Measurements from ENCODE around the gene KIAA1671. TPM values are rescaled to one million over a fixed set of nuclear protein-coding genes. Genes with fewer than 3 reads are reported as not detected.

KIAA1671 gene
- total and polyA plus RNA-seq, 2 of the 4 experiments (the other 2 are of a cell fraction) = 0.02 TPM; not detected in 1

DNA sequence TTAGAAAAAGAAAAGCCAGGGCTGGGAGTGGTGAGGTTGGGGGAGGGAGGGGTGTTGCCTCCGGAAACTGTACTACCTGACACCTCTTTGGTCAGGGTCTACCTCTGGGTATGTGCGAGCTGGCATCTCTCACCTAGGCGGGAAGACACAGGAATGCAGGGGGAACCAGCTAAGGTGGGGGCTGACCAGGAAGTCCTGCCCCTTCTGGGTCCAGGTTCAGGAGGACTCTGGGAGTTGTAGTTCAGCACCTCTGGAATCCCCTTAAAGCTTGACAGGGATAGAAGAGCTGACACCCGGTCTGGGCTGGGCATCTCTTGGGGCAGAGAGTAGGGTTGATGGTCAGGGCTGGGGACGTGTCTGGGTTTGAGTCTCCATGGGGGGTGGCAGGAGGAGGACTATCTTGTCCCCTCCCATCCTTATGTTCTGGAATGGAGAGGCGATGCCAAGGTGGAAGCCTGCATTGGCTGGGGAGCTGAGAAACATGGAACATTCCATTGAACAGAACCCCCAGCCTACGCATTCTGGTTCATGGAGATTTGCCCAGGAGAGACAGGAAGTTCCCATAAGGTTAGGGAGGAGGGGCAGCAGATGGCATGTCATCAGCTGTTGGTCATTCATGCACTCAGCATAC, 2.1 kb upstream of the KIAA1671 start:
- no peak overlapping the region for H2BK20ac ChIP-seq (ENCODE audit: low read depth, low read length)
- H2AK5ac ChIP-seq (ENCODE audit: low read depth, low read length) = no peak overlapping the region
- intact Hi-C loops (cut with micrococcal nuclease) = no loop called here
- H3K27ac ChIP-seq (ENCODE audit: insufficient read depth, low read length) = no peak overlapping the region
- DNase-seq = peak; percentile 8
- no peaks in the 10 kb centered on the region for H4K20me1 ChIP-seq (ENCODE audit: insufficient read depth, low read length)
- no peak overlapping the region for H2AFZ ChIP-seq (replicated peaks; ENCODE audit: low read length, poor library complexity)
- no peak overlapping the region for H3K4me3 ChIP-seq (ENCODE audit: insufficient read depth, low read depth, low read length)
- H3K56ac ChIP-seq (ENCODE audit: extremely low read depth, insufficient read depth, low read length) = no peak overlapping the region
- H2AK9ac ChIP-seq (replicated peaks; ENCODE audit: low read depth, low read length, poor library complexity) = no peak overlapping the region
- H4K91ac ChIP-seq (ENCODE audit: insufficient read depth, low read depth, low read length) = no peak overlapping the region
- H3K9me1 ChIP-seq (ENCODE audit: insufficient read depth, low read length) = no peaks in the 10 kb centered on the region
- H3K27me3 ChIP-seq (ENCODE audit: control insufficient read depth, insufficient read depth, low read length) = peaks cover 21% of the 10 kb centered on the region
- H2BK15ac ChIP-seq (ENCODE audit: low read depth, low read length) = no peak overlapping the region
- WGBS, 2 experiments (ENCODE audit: extremely low coverage in 2 of 2, insufficient read length in 1 of 2) = no CpG with 5 or more reads among the region's 7 CpGs
- in situ Hi-C loops (cut with MboI; ENCODE audit: low sequenced_read_pairs) = no loop called here
- H3K9me3 ChIP-seq (ENCODE audit: control insufficient read depth, insufficient read depth, low read length) = no peaks in the 10 kb centered on the region
- H3K23ac ChIP-seq (ENCODE audit: low read depth, low read length) = no peak overlapping the region
- ATAC-seq (ENCODE audit: low read depth) = no peak
- no peaks in the 10 kb centered on the region for H3K79me1 ChIP-seq (ENCODE audit: low read depth in 1 of 2, low read length in 2 of 2)
- no peaks in the 10 kb centered on the region for H3K36me3 ChIP-seq (ENCODE audit: control insufficient read depth, insufficient read depth, low read length)
- ChIA-PET CTCF (no interaction called here), POLR2A (ENCODE audit: unreplicated experiment) (no interaction called here)
- H3K4ac ChIP-seq (ENCODE audit: low read depth, low read length) = no peak overlapping the region
- no peak overlapping the region for H3K14ac ChIP-seq (replicated peaks; ENCODE audit: low read depth, low read length)
- dilution Hi-C loops (cut with HindIII; ENCODE audit: low sequenced_read_pairs, unreplicated experiment) = no loop called here
- H4K5ac ChIP-seq (ENCODE audit: low read depth, low read length) = no peak overlapping the region
- no peak overlapping the region for H3K4me2 ChIP-seq (ENCODE audit: low read depth, low read length)
- TF ChIP-seq RFX5 (IDR thresholded peaks at IDR 0.05; ENCODE audit: low read depth, low read length) (no peak), MAFK (IDR thresholded peaks at IDR 0.05; ENCODE audit: low read depth, low read length) (no peak), RAD21 (IDR thresholded peaks at IDR 0.05; ENCODE audit: low read length) (no peak), SMC3 (IDR thresholded peaks at IDR 0.05; ENCODE audit: low read depth, low read length) (no peak), POLR2A (IDR thresholded peaks at IDR 0.05; ENCODE audit: low read depth, low read length) (no peak), CHD1 (IDR thresholded peaks at IDR 0.05; ENCODE audit: low read depth, low read length) (no peak), ELK1 (IDR thresholded peaks at IDR 0.05; ENCODE audit: borderline replicate concordance, low read depth, low read length) (no peak), MAZ (IDR thresholded peaks at IDR 0.05; ENCODE audit: borderline replicate concordance, low read depth, low read length) (no peak), MXI1 (IDR thresholded peaks at IDR 0.05; ENCODE audit: borderline replicate concordance, low read depth, low read length) (no peak), BHLHE40 (IDR thresholded peaks at IDR 0.05; ENCODE audit: low read depth, low read length) (no peak), NFE2L2 (IDR thresholded peaks at IDR 0.05; ENCODE audit: low read depth, low read length) (no peak), CEBPB (IDR thresholded peaks at IDR 0.05; ENCODE audit: low read depth, low read length) (no peak), RCOR1 (IDR thresholded peaks at IDR 0.05; ENCODE audit: insufficient replicate concordance, low read length) (no peak), CTCF (conservative IDR thresholded peaks at IDR 0.05; ENCODE audit: low read depth, low read length) (no peak), FOS (IDR thresholded peaks at IDR 0.05; ENCODE audit: low read depth, low read length) (no peak)
- TF ChIP-seq, protein P1, sequence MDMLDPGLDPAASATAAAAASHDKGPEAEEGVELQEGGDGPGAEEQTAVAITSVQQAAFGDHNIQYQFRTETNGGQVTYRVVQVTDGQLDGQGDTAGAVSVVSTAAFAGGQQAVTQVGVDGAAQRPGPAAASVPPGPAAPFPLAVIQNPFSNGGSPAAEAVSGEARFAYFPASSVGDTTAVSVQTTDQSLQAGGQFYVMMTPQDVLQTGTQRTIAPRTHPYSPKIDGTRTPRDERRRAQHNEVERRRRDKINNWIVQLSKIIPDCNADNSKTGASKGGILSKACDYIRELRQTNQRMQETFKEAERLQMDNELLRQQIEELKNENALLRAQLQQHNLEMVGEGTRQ (IDR thresholded peaks at IDR 0.05; ENCODE audit: low read depth, low read length) = no peak
- H3K18ac ChIP-seq (ENCODE audit: low read depth, low read length) = no peak overlapping the region
- no TSS peak for BruUV-seq (replicated peaks)
- no peaks in the 10 kb centered on the region for H3K4me1 ChIP-seq (ENCODE audit: control insufficient read depth, insufficient read depth, low read length)
- no peak overlapping the region for H4K8ac ChIP-seq (ENCODE audit: low read depth in 2 of 2, low read length in 2 of 2)
- H2BK120ac ChIP-seq (ENCODE audit: low read depth, low read length) = no peak overlapping the region
- H2BK5ac ChIP-seq (ENCODE audit: low read depth, low read length, poor library complexity, severe bottlenecking) = no peak overlapping the region
- no peak overlapping the region for H3K9ac ChIP-seq (ENCODE audit: low read depth, low read length)
